Esophagus muscularis mucosa (tissue), 3 donors: Measurements from ENCODE around the gene HIVEP2.

ENCODE experiments used
- POLR2A ChIP-seq: fragments of 450-650 bp; IDR thresholded peaks from one replicate; pipeline ENCODE4 v1.6.1; 2017; ENCODE audit warnings: antibody characterized with exemption, moderate library complexity, mild to moderate bottlenecking, low read depth
- TF ChIP-seq, protein P1 (sequence below), 3 experiments: fragments of 200-600 bp in 2 of 3; fragments of 450-650 bp in 1 of 3; sonication (generic) in 2 of 3; IDR thresholded peaks; one replicate each; pipeline ENCODE4 v1.5.1; 2017 to 2019; ENCODE audit warnings: antibody characterized with exemption in 3 of 3, mild to moderate bottlenecking in 2 of 3, moderate library complexity in 1 of 3

DNA sequence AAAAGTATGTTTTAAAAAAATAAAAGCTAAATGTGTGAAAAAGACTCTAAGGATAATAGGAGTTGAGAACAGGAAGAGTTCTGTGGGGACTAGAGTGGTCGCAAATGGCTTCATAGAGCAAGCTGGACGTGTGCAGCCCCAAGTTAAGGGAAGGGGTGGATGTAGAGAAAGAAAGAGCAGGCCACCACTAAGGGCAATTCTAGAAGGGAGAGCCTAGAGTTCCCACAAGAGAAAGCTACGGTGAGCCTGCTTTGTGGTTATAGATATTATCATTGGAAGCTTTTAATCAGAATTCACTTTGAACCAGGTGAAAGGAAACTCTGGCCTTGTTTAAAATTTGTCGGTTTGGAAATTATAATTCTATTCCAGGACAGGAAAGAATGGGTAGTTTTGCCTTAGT, 101.6 kb downstream of the HIVEP2 start:
- TF ChIP-seq, protein P1, sequence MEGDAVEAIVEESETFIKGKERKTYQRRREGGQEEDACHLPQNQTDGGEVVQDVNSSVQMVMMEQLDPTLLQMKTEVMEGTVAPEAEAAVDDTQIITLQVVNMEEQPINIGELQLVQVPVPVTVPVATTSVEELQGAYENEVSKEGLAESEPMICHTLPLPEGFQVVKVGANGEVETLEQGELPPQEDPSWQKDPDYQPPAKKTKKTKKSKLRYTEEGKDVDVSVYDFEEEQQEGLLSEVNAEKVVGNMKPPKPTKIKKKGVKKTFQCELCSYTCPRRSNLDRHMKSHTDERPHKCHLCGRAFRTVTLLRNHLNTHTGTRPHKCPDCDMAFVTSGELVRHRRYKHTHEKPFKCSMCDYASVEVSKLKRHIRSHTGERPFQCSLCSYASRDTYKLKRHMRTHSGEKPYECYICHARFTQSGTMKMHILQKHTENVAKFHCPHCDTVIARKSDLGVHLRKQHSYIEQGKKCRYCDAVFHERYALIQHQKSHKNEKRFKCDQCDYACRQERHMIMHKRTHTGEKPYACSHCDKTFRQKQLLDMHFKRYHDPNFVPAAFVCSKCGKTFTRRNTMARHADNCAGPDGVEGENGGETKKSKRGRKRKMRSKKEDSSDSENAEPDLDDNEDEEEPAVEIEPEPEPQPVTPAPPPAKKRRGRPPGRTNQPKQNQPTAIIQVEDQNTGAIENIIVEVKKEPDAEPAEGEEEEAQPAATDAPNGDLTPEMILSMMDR (IDR thresholded peaks at IDR 0.05): no peak
- TF ChIP-seq POLR2A: no peak
